Effector memory CD4-positive, alpha-beta T cell (primary cell): ENCODE data around the gene GRM1.

Experiments
- DNase-seq, 3 donors: peaks; one replicate each; pipeline ENCODE4 v3.0.0-alpha.2; 2020
- H3K27ac ChIP-seq: 2 replicates; pipeline ENCODE4 v1.7.0; 2013; ENCODE audit warnings: mild to moderate bottlenecking, low read length, moderate library complexity; ENCODE audit not compliant: insufficient read depth, poor library complexity, severe bottlenecking
- H3K27me3 ChIP-seq: replicated peaks from 2 replicates; pipeline ENCODE4 v1.7.0; 2013; ENCODE audit warnings: mild to moderate bottlenecking, low read length; ENCODE audit not compliant: insufficient read depth, control insufficient read depth, poor library complexity, severe bottlenecking
- H3K36me3 ChIP-seq: 2 replicates; pipeline ENCODE4 v1.7.0; 2013; ENCODE audit warnings: mild to moderate bottlenecking, low read length, moderate library complexity; ENCODE audit not compliant: control insufficient read depth, insufficient read depth
- H3K4me1 ChIP-seq: 2 replicates; pipeline ENCODE4 v1.7.0; 2013; ENCODE audit warnings: low read length, mild to moderate bottlenecking; ENCODE audit not compliant: control insufficient read depth, insufficient read depth, poor library complexity, severe bottlenecking
- H3K4me3 ChIP-seq: 2 replicates; pipeline ENCODE4 v1.7.0; 2013; ENCODE audit warnings: low read length, low read depth, mild to moderate bottlenecking; ENCODE audit not compliant: insufficient read depth, poor library complexity, severe bottlenecking
- H3K9me3 ChIP-seq: 2 replicates; pipeline ENCODE4 v1.7.0; 2013; ENCODE audit warnings: mild to moderate bottlenecking, low read length, moderate library complexity; ENCODE audit not compliant: control insufficient read depth

Gene GRM1

GRCh38 chr6:146281651-146282362 lies 252.9 kb downstream of the GRM1 start:
- H3K27me3 ChIP-seq, result no peaks in the 10 kb centered on the region
- no peaks in the 10 kb centered on the region for H3K9me3 ChIP-seq
- H3K4me1 ChIP-seq, result no peaks in the 10 kb centered on the region
- no peaks in the 10 kb centered on the region for H3K36me3 ChIP-seq
- DNase-seq, result no peak
- H3K27ac ChIP-seq, result no peak overlapping the region
- no peak overlapping the region for H3K4me3 ChIP-seq

GRCh38 chr6:146282837-146283236 lies 254.0 kb downstream of the GRM1 start:
- Histone ChIP-seq H3K4me3 (no peak overlapping the region), H3K27ac (no peak overlapping the region), H3K27me3 (no peaks in the 10 kb centered on the region), H3K9me3 (no peaks in the 10 kb centered on the region), H3K4me1 (no peaks in the 10 kb centered on the region), H3K36me3 (no peaks in the 10 kb centered on the region)
- DNase-seq, result no peak

GRCh38 chr6:146284311-146284710 lies 255.4 kb downstream of the GRM1 start:
- H3K27me3 ChIP-seq, result no peaks in the 10 kb centered on the region
- H3K27ac ChIP-seq, result no peak overlapping the region
- H3K9me3 ChIP-seq, result no peaks in the 10 kb centered on the region
- DNase-seq, result no peak
- no peak overlapping the region for H3K4me3 ChIP-seq
- no peaks in the 10 kb centered on the region for H3K36me3 ChIP-seq
- no peaks in the 10 kb centered on the region for H3K4me1 ChIP-seq

- no peaks in the 10 kb centered on the region for H3K9me3 ChIP-seq
- H3K4me3 ChIP-seq, result no peak overlapping the region
- no peak for DNase-seq
- no peak overlapping the region for H3K27ac ChIP-seq
- H3K27me3 ChIP-seq, result no peaks in the 10 kb centered on the region
- H3K4me1 ChIP-seq, result no peaks in the 10 kb centered on the region
- no peaks in the 10 kb centered on the region for H3K36me3 ChIP-seq
Observed at GRCh38 chr6:146286961-146287360, 258.1 kb downstream of the GRM1 start.

GRCh38 chr6:146287691-146288369 lies 259.0 kb downstream of the GRM1 start:
- no peaks in the 10 kb centered on the region for H3K36me3 ChIP-seq
- H3K4me3 ChIP-seq, result no peak overlapping the region
- DNase-seq, result no peak
- H3K4me1 ChIP-seq, result no peaks in the 10 kb centered on the region
- H3K27me3 ChIP-seq, result no peaks in the 10 kb centered on the region
- H3K9me3 ChIP-seq, result no peaks in the 10 kb centered on the region
- no peak overlapping the region for H3K27ac ChIP-seq

GRCh38 chr6:146289816-146290588 lies 261.1 kb downstream of the GRM1 start:
- Histone ChIP-seq H3K27me3 (no peaks in the 10 kb centered on the region), H3K27ac (no peak overlapping the region), H3K36me3 (no peaks in the 10 kb centered on the region), H3K9me3 (no peaks in the 10 kb centered on the region), H3K4me1 (no peaks in the 10 kb centered on the region), H3K4me3 (no peak overlapping the region)
- DNase-seq, result no peak

- H3K27ac ChIP-seq, result no peak overlapping the region
- no peaks in the 10 kb centered on the region for H3K4me1 ChIP-seq
- no peaks in the 10 kb centered on the region for H3K9me3 ChIP-seq
- no peak overlapping the region for H3K4me3 ChIP-seq
- H3K36me3 ChIP-seq, result no peaks in the 10 kb centered on the region
- H3K27me3 ChIP-seq, result no peaks in the 10 kb centered on the region
- no peak for DNase-seq
Observed at GRCh38 chr6:146290589-146290901, 261.7 kb downstream of the GRM1 start.

- Histone ChIP-seq H3K4me1 (no peaks in the 10 kb centered on the region), H3K36me3 (no peaks in the 10 kb centered on the region), H3K4me3 (no peak overlapping the region), H3K27ac (no peak overlapping the region), H3K9me3 (no peaks in the 10 kb centered on the region), H3K27me3 (no peaks in the 10 kb centered on the region)
- no peak for DNase-seq
Observed at GRCh38 chr6:146292506-146292905, 263.6 kb downstream of the GRM1 start.

- Histone ChIP-seq H3K4me3 (no peak overlapping the region), H3K9me3 (no peaks in the 10 kb centered on the region), H3K4me1 (no peaks in the 10 kb centered on the region), H3K27ac (no peak overlapping the region), H3K27me3 (no peaks in the 10 kb centered on the region), H3K36me3 (no peaks in the 10 kb centered on the region)
- DNase-seq, result no peak
Observed at GRCh38 chr6:146295695-146296094, 266.8 kb downstream of the GRM1 start.

- Histone ChIP-seq H3K4me3 (no peak overlapping the region), H3K4me1 (no peaks in the 10 kb centered on the region), H3K27me3 (no peaks in the 10 kb centered on the region), H3K27ac (no peak overlapping the region), H3K9me3 (no peaks in the 10 kb centered on the region), H3K36me3 (no peaks in the 10 kb centered on the region)
- DNase-seq, result no peak
Observed at GRCh38 chr6:146297815-146298214, 269.0 kb downstream of the GRM1 start.
